IMR-90 (cell line): ENCODE measurements around the gene WDR45B. TPM values are rescaled to one million over a fixed set of nuclear protein-coding genes. Genes with fewer than 3 reads are reported as not detected.

Experiments used
- ATAC-seq: fragments of 200-7000 bp; cut with Tn5 transposase; 2 replicates; pipeline ENCODE4 v1.9.1; 2020; ENCODE audit warnings: low read depth, mild to moderate bottlenecking, moderate library complexity
- BruUV-seq: library from RNA; stranded (reverse); fragments of 400-500 nt; replicated peaks from 2 replicates; lab custom pipeline; 2021; lab: Mats Ljungman, UMichigan
- CTCF ChIA-PET: fragments of 300-600 bp; formaldehyde crosslinking; extraction: SDS; loops from one replicate; lab custom pipeline; 2021; ENCODE audit warnings: antibody characterized with exemption; lab: Yijun Ruan, JAX
- POLR2A ChIA-PET: fragments of 300-600 bp; sonication (Branson Sonifier 250); formaldehyde crosslinking; loops from one replicate; lab custom pipeline; 2022; ENCODE audit warnings: antibody characterized with exemption; ENCODE audit not compliant: unreplicated experiment; lab: Charles Lee
- DNase-seq: peaks from one replicate; pipeline ENCODE4 v3.0.0; 2013
- H2AFZ ChIP-seq: replicated peaks from 2 replicates; pipeline ENCODE3; 2013; ENCODE audit warnings: low read length, mild to moderate bottlenecking; ENCODE audit not compliant: poor library complexity
- H2AK5ac ChIP-seq: 2 replicates; pipeline ENCODE4 v1.6.1; 2013; ENCODE audit warnings: low read depth, low read length, inconsistent platforms
- H2AK9ac ChIP-seq: replicated peaks from 2 replicates; pipeline ENCODE3; 2013; ENCODE audit warnings: mild to moderate bottlenecking, low read depth, low read length, moderate library complexity; ENCODE audit not compliant: poor library complexity
- H2BK120ac ChIP-seq: 2 replicates; pipeline ENCODE4 v1.6.1; 2013; ENCODE audit warnings: low read depth, low read length, inconsistent platforms
- H2BK15ac ChIP-seq: 3 replicates; pipeline ENCODE4 v1.6.1; 2013; ENCODE audit warnings: low read depth, low read length, inconsistent platforms
- H2BK20ac ChIP-seq: 2 replicates; pipeline ENCODE4 v1.6.1; 2013; ENCODE audit warnings: low read depth, mild to moderate bottlenecking, inconsistent platforms, low read length, moderate library complexity
- H2BK5ac ChIP-seq: 2 replicates; pipeline ENCODE4 v1.6.1; 2013; ENCODE audit warnings: mild to moderate bottlenecking, low read depth, low read length, inconsistent platforms; ENCODE audit not compliant: poor library complexity, severe bottlenecking
- H3K14ac ChIP-seq: replicated peaks from 2 replicates; pipeline ENCODE4 v1.6.1; 2013; ENCODE audit warnings: low read depth, low read length, inconsistent platforms
- H3K18ac ChIP-seq: 2 replicates; pipeline ENCODE4 v1.6.1; 2013; ENCODE audit warnings: low read depth, low read length, control low read depth
- H3K23ac ChIP-seq: 2 replicates; pipeline ENCODE4 v1.6.1; 2013; ENCODE audit warnings: low read depth, low read length, inconsistent platforms
- H3K27ac ChIP-seq: 2 replicates; pipeline ENCODE4 v1.5.1; 2013; ENCODE audit warnings: mild to moderate bottlenecking, control low read depth, low read length; ENCODE audit not compliant: insufficient read depth
- H3K27me3 ChIP-seq: 2 replicates; pipeline ENCODE4 v1.6.1; 2013; ENCODE audit warnings: low read length; ENCODE audit not compliant: control insufficient read depth, insufficient read depth
- H3K36me3 ChIP-seq: 2 replicates; pipeline ENCODE4 v1.6.1; 2013; ENCODE audit warnings: low read length, mixed read lengths; ENCODE audit not compliant: control insufficient read depth, insufficient read depth
- H3K4ac ChIP-seq: 2 replicates; pipeline ENCODE4 v1.6.1; 2013; ENCODE audit warnings: low read depth, low read length, inconsistent platforms
- H3K4me1 ChIP-seq: 2 replicates; pipeline ENCODE4 v1.6.1; 2013; ENCODE audit warnings: low read length, mixed read lengths; ENCODE audit not compliant: control insufficient read depth, insufficient read depth
- H3K4me2 ChIP-seq: 2 replicates; pipeline ENCODE4 v1.6.1; 2013; ENCODE audit warnings: low read depth, mild to moderate bottlenecking, control low read depth, low read length, moderate library complexity
- H3K4me3 ChIP-seq: 2 replicates; pipeline ENCODE4 v1.5.1; 2013; ENCODE audit warnings: low read depth, mild to moderate bottlenecking, control low read depth, low read length, moderate library complexity; ENCODE audit not compliant: insufficient read depth
- H3K56ac ChIP-seq: 2 replicates; pipeline ENCODE4 v1.6.1; 2013; ENCODE audit warnings: low read length, inconsistent platforms; ENCODE audit not compliant: insufficient read depth; ENCODE audit errors: extremely low read depth
- H3K79me1 ChIP-seq, 2 experiments: 2 replicates each; pipeline ENCODE4 v1.6.1; 2013; ENCODE audit warnings: low read length in 2 of 2, inconsistent platforms in 1 of 2, low read depth in 1 of 2
- H3K9ac ChIP-seq: 2 replicates; pipeline ENCODE4 v1.6.1; 2013; ENCODE audit warnings: low read depth, low read length, control low read depth
- H3K9me1 ChIP-seq: 2 replicates; pipeline ENCODE4 v1.6.1; 2013; ENCODE audit warnings: low read length, inconsistent platforms; ENCODE audit not compliant: insufficient read depth
- H3K9me3 ChIP-seq: 2 replicates; pipeline ENCODE4 v1.6.1; 2013; ENCODE audit warnings: low read length; ENCODE audit not compliant: control insufficient read depth, insufficient read depth
- H4K20me1 ChIP-seq: 2 replicates; pipeline ENCODE4 v1.6.1; 2013; ENCODE audit warnings: low read length, inconsistent platforms; ENCODE audit not compliant: insufficient read depth
- H4K5ac ChIP-seq: 2 replicates; pipeline ENCODE4 v1.6.1; 2013; ENCODE audit warnings: mild to moderate bottlenecking, low read depth, low read length, control low read depth
- H4K8ac ChIP-seq, 2 experiments: 2 replicates each; pipeline ENCODE4 v1.6.1; 2013; ENCODE audit warnings: low read depth in 2 of 2, low read length in 2 of 2, control low read depth in 1 of 2, inconsistent platforms in 1 of 2
- H4K91ac ChIP-seq: 2 replicates; pipeline ENCODE4 v1.6.1; 2013; ENCODE audit warnings: low read depth, low read length, inconsistent platforms; ENCODE audit not compliant: insufficient read depth
- CEBPB ChIP-seq: IDR thresholded peaks from 2 replicates; pipeline ENCODE4 v1.6.1; 2012; ENCODE audit warnings: low read depth, low read length, improper control_type of control experiment
- CHD1 ChIP-seq: IDR thresholded peaks from 2 replicates; pipeline ENCODE4 v1.6.1; 2012; ENCODE audit warnings: low read depth, low read length, improper control_type of control experiment
- CTCF ChIP-seq: conservative IDR thresholded peaks from 2 replicates; pipeline ENCODE4 v1.5.1; 2012; ENCODE audit warnings: mild to moderate bottlenecking, low read depth, low read length, improper control_type of control experiment
- ELK1 ChIP-seq: fragments of 150-350 bp; IDR thresholded peaks from 2 replicates; pipeline ENCODE4 v1.6.1; 2016; ENCODE audit warnings: low read depth, mild to moderate bottlenecking, low read length, moderate library complexity, borderline replicate concordance
- FOS ChIP-seq: fragments of 150-350 bp; IDR thresholded peaks from 2 replicates; pipeline ENCODE4 v1.6.1; 2016; ENCODE audit warnings: low read depth, low read length
- MAFK ChIP-seq: IDR thresholded peaks from 2 replicates; pipeline ENCODE4 v1.6.1; 2012; ENCODE audit warnings: low read depth, low read length, improper control_type of control experiment
- MAZ ChIP-seq: IDR thresholded peaks from 2 replicates; pipeline ENCODE4 v1.6.1; 2012; ENCODE audit warnings: low read depth, mild to moderate bottlenecking, low read length, improper control_type of control experiment, moderate library complexity, borderline replicate concordance
- NFE2L2 ChIP-seq: fragments of 150-350 bp; IDR thresholded peaks from 2 replicates; pipeline ENCODE4 v1.6.1; 2016; ENCODE audit warnings: low read depth, mild to moderate bottlenecking, low read length
- POLR2A ChIP-seq: IDR thresholded peaks from 2 replicates; pipeline ENCODE4 v1.6.1; 2012; ENCODE audit warnings: mild to moderate bottlenecking, low read depth, low read length
- RAD21 ChIP-seq: IDR thresholded peaks from 2 replicates; pipeline ENCODE4 v1.6.1; 2012; ENCODE audit warnings: low read length, improper control_type of control experiment
- RCOR1 ChIP-seq: IDR thresholded peaks from 2 replicates; pipeline ENCODE4 v1.6.1; 2012; ENCODE audit warnings: mild to moderate bottlenecking, low read length, improper control_type of control experiment; ENCODE audit not compliant: insufficient replicate concordance
- RFX5 ChIP-seq: IDR thresholded peaks from 2 replicates; pipeline ENCODE4 v1.8.0; 2012; ENCODE audit warnings: low read depth, mild to moderate bottlenecking, low read length, moderate library complexity
- SMC3 ChIP-seq: fragments of 150-350 bp; IDR thresholded peaks from 2 replicates; pipeline ENCODE4 v1.6.1; 2016; ENCODE audit warnings: low read depth, mild to moderate bottlenecking, antibody characterized with exemption, low read length, moderate library complexity
- USF2 ChIP-seq: fragments of 150-350 bp; IDR thresholded peaks from 2 replicates; pipeline ENCODE4 v1.6.1; 2017; ENCODE audit warnings: mild to moderate bottlenecking, antibody characterized with exemption, low read length, low read depth
- WGBS, 2 experiments: methylation state at CpG; one replicate each; pipeline versions ENCODE4 v1.1.5 to v1.1.7; 2013; ENCODE audit warnings: missing lambda C conversion rate in 2 of 2; ENCODE audit not compliant: insufficient read length in 1 of 2; ENCODE audit errors: extremely low coverage in 2 of 2; 5-methylcytosine and 5-hydroxymethylcytosine counted together
- dilution Hi-C: fragments of 300-500 bp; cut with HindIII; formaldehyde crosslinking; loops from one replicate; pipeline ENCODE4 v1.14.3; 2018; ENCODE audit warnings: low sequenced_read_pairs; ENCODE audit not compliant: unreplicated experiment
- in situ Hi-C: fragments of 300-500 bp; cut with MboI; formaldehyde crosslinking; loops from 3 replicates; pipeline ENCODE4 v1.14.3; 2019; ENCODE audit warnings: low sequenced_read_pairs, inconsistent platforms, mixed read lengths
- intact Hi-C: fragments of 100-400 bp; cut with micrococcal nuclease; formaldehyde crosslinking; loops from 2 replicates; pipeline ENCODE4 v1.10.0; 2022
- polyA plus RNA-seq, 3 experiments: library from polyadenylated mRNA; depleted of rRNA; stranded (reverse); fragments of >200 nt; gene quantifications; 2 replicates each; pipeline ENCODE4 v1.2.3, GENCODE V29; 2012; ENCODE audit warnings: low replicate concordance in 1 of 3
- total RNA-seq: library from RNA; depleted of rRNA; stranded (reverse); fragments of >200 nt; gene quantifications from 2 replicates; pipeline ENCODE4 v1.2.3, GENCODE V29; 2012

Gene WDR45B
- total and polyA plus RNA-seq, 2 of the 4 experiments (the other 2 are of a cell fraction), result 98.2 to 110 TPM

GRCh38 chr17:82639628-82640027 lies 8.6 kb downstream of the WDR45B start:
- H2BK20ac ChIP-seq, result no peak overlapping the region
- in situ Hi-C loops (no loop called here), dilution Hi-C loops (no loop called here), intact Hi-C loops (no loop called here)
- H2BK5ac ChIP-seq, result no peak overlapping the region
- no peak overlapping the region for H4K5ac ChIP-seq
- H3K23ac ChIP-seq, result no peak overlapping the region
- no peak overlapping the region for H2AK5ac ChIP-seq
- H3K18ac ChIP-seq, result no peak overlapping the region
- WGBS, 2 experiments, result 100% methylated on average over 2 of the region's 14 CpGs; no CpG with 5 or more reads in 1 of the 2 experiments
- H3K4ac ChIP-seq, result no peak overlapping the region
- H2BK15ac ChIP-seq, result no peak overlapping the region
- no peak overlapping the region for H3K14ac ChIP-seq
- H2AFZ ChIP-seq, result no peak overlapping the region
- peaks cover 47% of the 10 kb centered on the region for H3K36me3 ChIP-seq
- no peak overlapping the region for H4K8ac ChIP-seq
- DNase-seq (no peak), ATAC-seq (no peak; the same call in 1 of the 2 replicates)
- no peak overlapping the region for H4K91ac ChIP-seq
- ChIA-PET POLR2A (no interaction called here), CTCF (no interaction called here)
- no peak for TF ChIP-seq FOS
- no peak for TF ChIP-seq RFX5
- TF ChIP-seq CHD1, result no peak
- TF ChIP-seq MAZ, result no peak
- no peak for TF ChIP-seq RAD21
- TF ChIP-seq CTCF, result no peak
- TF ChIP-seq POLR2A, result no peak
- TF ChIP-seq NFE2L2, result no peak
- no peak for TF ChIP-seq MAFK
- TF ChIP-seq RCOR1, result no peak
- no peak for TF ChIP-seq ELK1
- TF ChIP-seq SMC3, result no peak
- TF ChIP-seq USF2, result no peak
- no peak for TF ChIP-seq CEBPB
- H3K4me3 ChIP-seq, result no peak overlapping the region
- H2BK120ac ChIP-seq, result no peak overlapping the region
- H3K9ac ChIP-seq, result no peak overlapping the region
- peaks cover 81% of the 10 kb centered on the region for H4K20me1 ChIP-seq
- H3K27ac ChIP-seq, result no peak overlapping the region
- peaks cover 1% of the 10 kb centered on the region; the same call in 1 of the 2 replicates for H3K4me1 ChIP-seq
- no peak overlapping the region for H3K4me2 ChIP-seq
- H3K9me3 ChIP-seq, result no peaks in the 10 kb centered on the region
- H3K9me1 ChIP-seq, result peaks cover 6% of the 10 kb centered on the region; the same call in 1 of the 2 replicates
- H3K79me1 ChIP-seq, result peaks cover 41 to 69% of the 10 kb centered on the region in 2 experiments
- no peak overlapping the region for H3K56ac ChIP-seq
- H2AK9ac ChIP-seq, result peak overlapping the region; percentile 13
- BruUV-seq, result no TSS peak
- H3K27me3 ChIP-seq, result no peaks in the 10 kb centered on the region
